C4-2B (cell line): ENCODE data around the gene CACNB4.

ENCODE experiments used
- H3K27ac ChIP-seq: fragments of 450-650 bp; 2 replicates; pipeline ENCODE4 v1.5.1; 2017
- CTCF ChIP-seq: fragments of 450-650 bp; conservative IDR thresholded peaks from 2 replicates; pipeline ENCODE4 v1.5.1; 2017; ENCODE audit warnings: mild to moderate bottlenecking
- ZFX ChIP-seq: fragments of 450-650 bp; IDR thresholded peaks from 2 replicates; pipeline ENCODE4 v1.6.1; 2017

CACNB4 gene

GRCh38 chr2:151862700-151863099 is 236.1 kb downstream of the CACNB4 start:
- TF ChIP-seq CTCF (no peak), ZFX (no peak)
- H3K27ac ChIP-seq: no peak overlapping the region

- no peak for TF ChIP-seq ZFX
- H3K27ac ChIP-seq: no peak overlapping the region
These were observed 237.7 kb downstream of the CACNB4 start for GRCh38 chr2:151861174-151861573.

- no peak overlapping the region for H3K27ac ChIP-seq
- TF ChIP-seq ZFX: no peak
- no peak for TF ChIP-seq CTCF
These were observed 238.2 kb downstream of the CACNB4 start for GRCh38 chr2:151860613-151861146.

DNA sequence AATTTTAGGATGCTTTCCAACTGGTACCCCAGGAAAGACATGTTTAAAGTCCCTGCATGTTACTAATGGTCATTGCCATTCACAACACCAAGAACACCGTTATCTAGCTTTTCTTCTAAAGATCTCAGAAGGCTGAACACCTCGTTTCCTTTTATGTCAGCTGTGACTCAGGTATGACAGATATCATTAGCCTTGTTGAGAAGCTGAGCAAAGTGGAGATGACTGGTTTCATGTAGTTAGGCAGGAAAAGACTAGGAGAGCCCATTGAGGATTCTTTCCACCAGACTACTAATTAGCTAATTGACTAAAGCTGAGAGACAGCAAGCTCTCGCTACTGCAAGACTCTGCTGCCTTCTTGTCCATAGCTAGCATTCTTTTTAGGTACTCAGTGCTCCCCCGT is 238.6 kb downstream of the CACNB4 start:
- H3K27ac ChIP-seq: no peak overlapping the region
- TF ChIP-seq CTCF (no peak), ZFX (no peak)

DNA sequence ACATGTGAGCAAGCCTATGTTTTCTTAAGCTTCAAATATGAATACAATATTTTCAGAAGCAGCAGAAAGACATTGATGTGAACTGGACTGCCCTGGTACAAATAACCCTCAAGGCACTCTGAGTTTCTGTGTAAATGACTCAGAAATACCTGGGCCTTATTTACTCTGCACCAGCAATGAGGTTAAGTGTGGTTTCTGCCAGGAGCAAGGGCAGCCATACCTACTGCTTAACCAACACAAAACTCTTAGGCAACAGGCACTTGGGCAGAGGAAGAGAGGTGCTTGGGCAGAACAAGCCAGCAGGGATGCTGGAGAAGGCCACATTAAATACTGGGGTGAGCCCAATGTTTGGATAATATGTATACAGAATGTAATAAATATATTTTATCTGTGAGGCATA is 241.2 kb downstream of the CACNB4 start:
- no peak for TF ChIP-seq ZFX

GRCh38 chr2:151855111-151855510 is 243.7 kb downstream of the CACNB4 start:
- H3K27ac ChIP-seq: no peak overlapping the region
- no peak for TF ChIP-seq CTCF
- no peak for TF ChIP-seq ZFX

More for the DNA sequence above, 241.2 kb downstream of the CACNB4 start:
- no peak overlapping the region for H3K27ac ChIP-seq

DNA sequence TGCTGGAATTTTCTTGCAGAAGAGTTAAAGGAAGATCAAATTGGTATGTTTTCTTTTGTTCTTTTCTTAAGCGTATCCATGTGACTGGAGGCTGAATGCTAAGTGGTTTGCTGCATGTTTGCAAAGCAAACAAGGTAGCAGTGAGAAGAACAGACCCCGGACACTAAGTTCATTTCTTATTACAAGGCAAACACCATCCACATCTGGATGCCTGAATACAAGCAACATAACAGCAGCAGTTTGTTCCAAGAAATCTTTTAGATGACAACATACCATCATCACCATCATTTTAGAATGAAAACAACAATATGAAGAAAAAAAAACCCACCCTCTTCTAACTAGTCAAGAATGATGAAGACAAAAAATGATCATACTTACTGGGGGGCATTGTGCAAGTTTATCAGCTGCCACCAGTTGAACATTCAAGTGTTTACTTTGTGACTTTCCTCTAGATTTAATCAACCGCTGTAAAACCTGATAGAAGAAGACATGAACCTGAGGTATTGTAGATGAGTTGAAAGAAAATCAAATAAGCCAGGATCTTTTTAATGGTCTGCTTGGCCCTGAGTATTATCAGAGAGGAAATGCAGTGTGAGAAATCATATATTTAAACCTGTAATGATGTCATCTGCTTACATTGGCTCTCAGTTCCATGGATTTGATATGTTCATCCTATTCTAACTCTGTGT is 245.6 kb downstream of the CACNB4 start:
- no peak for TF ChIP-seq CTCF
- H3K27ac ChIP-seq: no peak overlapping the region

- no peak for TF ChIP-seq CTCF
- TF ChIP-seq ZFX: no peak
- H3K27ac ChIP-seq: no peak overlapping the region
These were observed 246.4 kb downstream of the CACNB4 start for GRCh38 chr2:151852260-151853069.
